GM10266 (cell line): ENCODE measurements around the gene PARP8.
A peak's percentile ranks its signal among the peaks of the same experiment; 100 is the strongest.

Source experiments
- DNase-seq: peaks from one replicate; pipeline ENCODE4 v3.0.0; 2012; ENCODE audit errors: extremely low spot score
- CTCF ChIP-seq: IDR thresholded peaks from 2 replicates; pipeline ENCODE4 v1.5.1; 2012; ENCODE audit warnings: mild to moderate bottlenecking, low read depth; ENCODE audit not compliant: control insufficient read depth, insufficient read depth; ENCODE audit errors: missing control alignments

The PARP8 gene

GRCh38 chr5:50703367-50703666 is 36.9 kb downstream of the PARP8 start:
- TF ChIP-seq CTCF = no peak
- DNase-seq = no peak

GRCh38 chr5:50704730-50705129 is 38.3 kb downstream of the PARP8 start:
- no peak for DNase-seq
- no peak for TF ChIP-seq CTCF

GRCh38 chr5:50709471-50709870 is 43.0 kb downstream of the PARP8 start:
- no peak for TF ChIP-seq CTCF
- no peak for DNase-seq

- no peak for TF ChIP-seq CTCF
- no peak for DNase-seq
These were observed 44.4 kb downstream of the PARP8 start for GRCh38 chr5:50710838-50711237.

GRCh38 chr5:50711280-50711679 is 44.8 kb downstream of the PARP8 start:
- DNase-seq = peak; percentile 50
- no peak for TF ChIP-seq CTCF

GRCh38 chr5:50712479-50712878 is 46.0 kb downstream of the PARP8 start:
- TF ChIP-seq CTCF = no peak
- no peak for DNase-seq

- no peak for TF ChIP-seq CTCF
- DNase-seq = no peak
These were observed 48.6 kb downstream of the PARP8 start for GRCh38 chr5:50715001-50715400.

GRCh38 chr5:50716134-50716533 is 49.7 kb downstream of the PARP8 start:
- no peak for DNase-seq
- no peak for TF ChIP-seq CTCF
